Stimulated activated CD4-positive, alpha-beta T cell treated with anti-CD3 and anti-CD28 coated beads, Interleukin-1b, Interleukin-23, amount 100 ng/mL, for 48 hours (primary cell): ENCODE measurements around the gene ZNF823.
"Not testable (repeated sequence)": the region's sequence is repeated elsewhere in the genome, so short reads cannot be mapped to it uniquely, and the experiment has no call there.

ENCODE experiments used
- DNase-seq: peaks from one replicate; pipeline ENCODE4 v3.0.0-alpha.2; 2020

ZNF823 gene

GRCh38 chr19:11676661-11677600, 61.8 kb downstream of the ZNF823 start:
- DNase-seq: not testable (repeated sequence)

DNA sequence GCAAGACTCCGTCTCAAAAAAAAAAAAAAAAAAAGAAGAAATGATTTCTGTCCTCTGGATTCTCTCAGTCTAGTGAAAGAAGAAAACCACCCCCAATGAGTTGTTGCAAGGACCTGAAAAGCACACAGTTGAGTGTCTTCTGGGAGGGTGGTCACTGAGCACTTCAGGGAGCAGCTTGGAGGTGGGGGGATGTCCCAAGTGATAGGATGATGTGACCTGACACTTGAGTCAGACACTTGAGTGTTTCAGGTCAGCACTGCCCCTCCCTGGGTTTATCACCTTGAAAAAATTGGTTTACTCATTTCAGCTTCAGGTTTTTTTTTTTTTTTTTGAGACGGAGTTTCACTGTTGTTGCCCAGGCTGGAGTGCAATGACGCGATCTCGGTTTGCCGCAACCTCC, 63.2 kb downstream of the ZNF823 start:
- DNase-seq: no peak

DNA sequence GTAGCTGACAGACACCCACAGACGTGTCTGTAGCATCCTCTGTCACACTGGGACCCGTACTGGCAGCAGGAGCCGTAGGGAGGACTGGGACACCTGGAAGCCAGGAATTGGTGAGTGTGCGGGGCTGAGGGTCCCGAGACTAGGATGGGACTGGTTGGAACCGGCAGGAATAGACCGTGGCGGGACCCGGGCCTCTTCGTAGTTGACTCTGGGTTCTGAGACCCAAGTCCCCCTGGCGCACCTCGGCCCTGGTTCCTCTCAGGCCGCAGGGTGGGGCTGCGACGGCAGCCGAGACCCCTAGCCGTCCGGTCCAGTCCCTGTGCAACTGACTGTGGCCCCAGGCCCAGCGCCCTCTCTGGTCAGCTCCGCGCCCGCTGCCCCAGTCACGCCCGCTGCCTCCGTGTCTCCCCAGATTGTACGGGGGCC, 64.7 kb downstream of the ZNF823 start:
- no peak for DNase-seq

GRCh38 chr19:11673608-11674041, 65.1 kb downstream of the ZNF823 start:
- DNase-seq: no peak
